Trophoblast cell (in vitro differentiated cells and primary cell): ENCODE results near the gene SACS.

Source experiments
- DNase-seq, 2 donors: peaks; one replicate each; pipeline ENCODE4 v3.0.0-alpha.2; 2016
- H2AFZ ChIP-seq: 2 replicates; pipeline ENCODE4 v1.6.1; 2013; ENCODE audit warnings: low read length, moderate library complexity, mild to moderate bottlenecking; ENCODE audit not compliant: insufficient read depth, poor library complexity
- H2AK5ac ChIP-seq: 2 replicates; pipeline ENCODE4 v1.6.1; 2013; ENCODE audit warnings: mild to moderate bottlenecking, low read length
- H2BK120ac ChIP-seq: 2 replicates; pipeline ENCODE4 v1.6.1; 2013; ENCODE audit warnings: low read length, mild to moderate bottlenecking, moderate library complexity; ENCODE audit not compliant: insufficient read depth, poor library complexity
- H2BK12ac ChIP-seq: 2 replicates; pipeline ENCODE4 v1.6.1; 2013; ENCODE audit warnings: mild to moderate bottlenecking, low read length, moderate library complexity
- H2BK5ac ChIP-seq: 2 replicates; pipeline ENCODE4 v1.6.1; 2013; ENCODE audit warnings: low read length, low read depth, moderate library complexity, mild to moderate bottlenecking; ENCODE audit not compliant: poor library complexity
- H3K14ac ChIP-seq: 2 replicates; pipeline ENCODE4 v1.6.1; 2013; ENCODE audit warnings: mild to moderate bottlenecking, low read length
- H3K18ac ChIP-seq: 2 replicates; pipeline ENCODE4 v1.6.1; 2013; ENCODE audit warnings: mild to moderate bottlenecking, low read length
- H3K23ac ChIP-seq: 2 replicates; pipeline ENCODE4 v1.6.1; 2013; ENCODE audit warnings: low read length
- H3K27ac ChIP-seq: 2 replicates; pipeline ENCODE4 v1.5.1; 2013; ENCODE audit warnings: low read depth, mild to moderate bottlenecking, inconsistent platforms, low read length, moderate library complexity
- H3K27me3 ChIP-seq: 2 replicates; pipeline ENCODE4 v1.6.1; 2013; ENCODE audit warnings: inconsistent platforms, mild to moderate bottlenecking, low read length, moderate library complexity; ENCODE audit not compliant: insufficient read depth
- H3K36me3 ChIP-seq, 2 experiments: 1 replicate in 1 of 2; 2 replicates in 1 of 2; pipeline ENCODE4 v1.6.1; 2013; ENCODE audit warnings: low read length in 2 of 2, mild to moderate bottlenecking in 2 of 2, moderate library complexity in 1 of 2; ENCODE audit not compliant: insufficient read depth in 2 of 2, control insufficient read depth in 1 of 2
- H3K4ac ChIP-seq: 2 replicates; pipeline ENCODE4 v1.6.1; 2013; ENCODE audit warnings: low read depth, mild to moderate bottlenecking, low read length, moderate library complexity
- H3K4me1 ChIP-seq, 2 experiments: 1 replicate in 1 of 2; 2 replicates in 1 of 2; pipeline ENCODE4 v1.6.1; 2013; ENCODE audit warnings: low read length in 2 of 2, mild to moderate bottlenecking in 2 of 2, moderate library complexity in 1 of 2; ENCODE audit not compliant: insufficient read depth in 2 of 2, control insufficient read depth in 1 of 2
- H3K4me2 ChIP-seq: 2 replicates; pipeline ENCODE4 v1.6.1; 2013; ENCODE audit warnings: inconsistent platforms, mild to moderate bottlenecking, low read length, moderate library complexity
- H3K4me3 ChIP-seq: 2 replicates; pipeline ENCODE4 v1.5.1; 2013; ENCODE audit warnings: mild to moderate bottlenecking, low read depth, low read length, inconsistent platforms
- H3K79me1 ChIP-seq: one replicate; pipeline ENCODE4 v1.6.1; 2013; ENCODE audit warnings: low read length
- H3K79me2 ChIP-seq: 2 replicates; pipeline ENCODE4 v1.6.1; 2013; ENCODE audit warnings: low read length, mild to moderate bottlenecking; ENCODE audit not compliant: control insufficient read depth, insufficient read depth, poor library complexity
- H3K9ac ChIP-seq: 2 replicates; pipeline ENCODE4 v1.6.1; 2013; ENCODE audit warnings: mild to moderate bottlenecking, low read length
- H3K9me3 ChIP-seq: 2 replicates; pipeline ENCODE4 v1.6.1; 2013; ENCODE audit warnings: low read depth, mild to moderate bottlenecking, control low read depth, inconsistent platforms, low read length; ENCODE audit not compliant: insufficient read depth
- H4K12ac ChIP-seq: 2 replicates; pipeline ENCODE4 v1.6.1; 2013; ENCODE audit warnings: low read depth, mild to moderate bottlenecking, low read length, moderate library complexity
- H4K8ac ChIP-seq: 2 replicates; pipeline ENCODE4 v1.6.1; 2013; ENCODE audit warnings: low read depth, mild to moderate bottlenecking, low read length, moderate library complexity
- H4K91ac ChIP-seq: one replicate; pipeline ENCODE4 v1.6.1; 2013; ENCODE audit warnings: low read depth, mild to moderate bottlenecking, low read length, moderate library complexity
- WGBS: extraction: QIAGEN DNeasy Blood & Tissue Kit; methylation state at CpG from one replicate; pipeline ENCODE4 v1.1.7; 2013; ENCODE audit warnings: missing lambda C conversion rate; ENCODE audit not compliant: insufficient read length, insufficient coverage; ENCODE audit errors: extremely low coverage; 5-methylcytosine and 5-hydroxymethylcytosine counted together

The SACS gene

DNA sequence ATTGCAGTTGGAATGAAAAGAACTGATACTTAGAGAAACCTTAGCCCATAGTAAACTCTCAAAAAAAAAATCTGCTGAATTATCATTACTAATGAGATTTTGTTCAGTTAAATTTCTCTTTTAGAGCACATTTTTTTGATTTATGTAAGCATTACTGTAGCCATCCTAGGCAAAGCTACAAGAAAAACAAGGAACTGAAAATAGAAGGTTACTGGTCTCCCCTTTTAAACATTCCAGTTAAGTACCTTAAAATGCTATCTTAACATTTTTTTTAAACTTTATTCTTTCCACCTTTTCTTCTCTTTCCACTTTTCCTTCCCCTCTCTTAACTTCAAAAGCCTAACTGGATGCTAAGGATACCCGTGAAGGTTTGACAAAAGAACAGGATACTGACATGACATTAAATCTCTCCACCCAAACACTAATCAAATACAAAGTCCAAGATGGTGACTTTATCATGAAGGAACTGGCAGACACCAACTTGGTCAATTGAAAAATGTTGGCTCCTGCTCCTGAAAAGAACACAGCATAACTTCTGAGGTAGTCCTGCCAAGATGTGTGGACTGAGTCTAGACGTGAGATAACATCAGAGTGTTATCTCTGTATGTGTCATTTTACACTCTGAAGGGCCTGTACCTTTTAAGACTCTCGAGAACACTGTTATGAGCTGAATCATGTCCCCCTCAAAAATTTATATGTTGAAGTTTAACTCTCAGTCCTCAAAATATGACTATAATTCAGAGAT is 29.5 kb upstream of the SACS start:
- Histone ChIP-seq H3K9ac (no peak overlapping the region), H2BK12ac (no peak overlapping the region), H3K36me3 (no peaks in the 10 kb centered on the region), H3K4me2 (no peak overlapping the region), H3K79me1 (peaks cover 14% of the 10 kb centered on the region), H3K4me3 (no peak overlapping the region), H2AK5ac (no peak overlapping the region), H3K14ac (no peak overlapping the region), H3K9me3 (no peaks in the 10 kb centered on the region), H4K12ac (no peak overlapping the region), H3K4ac (no peak overlapping the region), H2BK5ac (no peak overlapping the region), H3K27ac (no peak overlapping the region), H4K8ac (no peak overlapping the region), H3K23ac (no peak overlapping the region), H2BK120ac (no peak overlapping the region), H4K91ac (no peak overlapping the region), H3K79me2 (no peaks in the 10 kb centered on the region), H2AFZ (no peak overlapping the region), H3K18ac (no peak overlapping the region), H3K4me1 (peaks cover 10 to 13% of the 10 kb centered on the region in 2 experiments), H3K27me3 (no peaks in the 10 kb centered on the region)
- WGBS, result no CpG with 5 or more reads among the region's 3 CpGs
- DNase-seq, result peak; percentile 47 to 78

DNA sequence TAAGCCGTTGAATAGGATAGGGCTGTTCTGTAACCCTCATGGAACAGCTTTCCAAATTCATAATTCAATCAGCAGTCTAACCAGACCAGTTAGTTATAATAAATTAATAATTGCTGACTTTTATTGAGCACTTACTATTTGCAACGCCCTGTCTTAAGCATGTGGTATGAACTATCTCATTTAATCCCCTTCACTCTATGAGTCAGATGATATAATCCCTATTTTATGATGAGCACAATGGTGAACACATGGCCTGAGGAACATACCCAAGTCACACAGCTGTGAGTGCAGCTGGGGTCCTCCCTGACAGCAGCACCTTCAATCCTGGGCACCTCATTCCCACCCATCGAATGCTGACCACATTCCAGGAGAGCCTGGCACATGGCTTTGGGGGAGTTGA is 28.0 kb upstream of the SACS start:
- H4K12ac ChIP-seq, result no peak overlapping the region
- DNase-seq, result no peak
- H3K9me3 ChIP-seq, result no peaks in the 10 kb centered on the region
- H3K4ac ChIP-seq, result no peak overlapping the region
- H2BK12ac ChIP-seq, result no peak overlapping the region
- no peak overlapping the region for H3K14ac ChIP-seq
- H2BK5ac ChIP-seq, result no peak overlapping the region
- H3K18ac ChIP-seq, result no peak overlapping the region
- no peaks in the 10 kb centered on the region for H3K36me3 ChIP-seq
- H3K9ac ChIP-seq, result no peak overlapping the region
- H3K4me1 ChIP-seq, result peaks cover 5 to 7% of the 10 kb centered on the region in 2 experiments
- H3K4me3 ChIP-seq, result no peak overlapping the region
- H2BK120ac ChIP-seq, result no peak overlapping the region
- H2AFZ ChIP-seq, result no peak overlapping the region
- peaks cover 9% of the 10 kb centered on the region for H3K79me1 ChIP-seq
- no peak overlapping the region for H4K8ac ChIP-seq
- no peak overlapping the region for H3K23ac ChIP-seq
- no peak overlapping the region for H4K91ac ChIP-seq
- no peak overlapping the region for H2AK5ac ChIP-seq
- H3K4me2 ChIP-seq, result no peak overlapping the region
- H3K27me3 ChIP-seq, result no peaks in the 10 kb centered on the region
- no peak overlapping the region for H3K27ac ChIP-seq
- no peaks in the 10 kb centered on the region for H3K79me2 ChIP-seq
- WGBS, result no CpG with 5 or more reads among the region's 3 CpGs

DNA sequence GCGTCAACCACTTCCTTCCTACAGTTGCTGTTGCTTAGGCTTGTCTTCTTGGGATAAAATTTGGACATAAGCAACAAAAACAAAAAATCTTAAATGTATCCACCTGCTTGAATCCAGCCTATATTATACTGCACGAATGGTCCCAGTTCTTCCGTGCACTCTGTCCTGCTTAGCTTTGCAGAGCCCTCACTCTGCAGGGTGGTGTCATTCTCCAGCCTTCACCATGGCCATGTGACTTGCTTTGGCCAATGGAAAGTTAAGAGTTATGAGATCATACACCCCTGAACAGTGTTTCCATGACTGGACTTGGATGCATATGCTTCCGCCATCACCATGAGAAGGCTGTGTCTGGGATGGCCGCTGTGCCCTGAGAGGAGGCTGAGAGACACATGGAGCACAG is 27.4 kb upstream of the SACS start:
- Histone ChIP-seq H3K27ac (no peak overlapping the region), H4K8ac (no peak overlapping the region), H2AK5ac (peak overlapping the region; percentile 40), H3K79me1 (peaks cover 3% of the 10 kb centered on the region), H3K27me3 (no peaks in the 10 kb centered on the region), H2AFZ (no peak overlapping the region), H3K14ac (no peak overlapping the region), H3K23ac (no peak overlapping the region), H3K9me3 (no peaks in the 10 kb centered on the region), H4K91ac (no peak overlapping the region), H3K4ac (no peak overlapping the region), H3K18ac (no peak overlapping the region), H3K4me3 (no peak overlapping the region), H2BK120ac (no peak overlapping the region), H3K4me1 (peaks cover 0 to 3% of the 10 kb centered on the region in 2 experiments), H4K12ac (no peak overlapping the region), H2BK12ac (peak overlapping the region; percentile 33), H3K4me2 (no peak overlapping the region), H3K36me3 (no peaks in the 10 kb centered on the region), H2BK5ac (no peak overlapping the region), H3K9ac (no peak overlapping the region), H3K79me2 (no peaks in the 10 kb centered on the region)
- DNase-seq, result no peak
- no CpG with 5 or more reads among the region's 5 CpGs for WGBS

DNA sequence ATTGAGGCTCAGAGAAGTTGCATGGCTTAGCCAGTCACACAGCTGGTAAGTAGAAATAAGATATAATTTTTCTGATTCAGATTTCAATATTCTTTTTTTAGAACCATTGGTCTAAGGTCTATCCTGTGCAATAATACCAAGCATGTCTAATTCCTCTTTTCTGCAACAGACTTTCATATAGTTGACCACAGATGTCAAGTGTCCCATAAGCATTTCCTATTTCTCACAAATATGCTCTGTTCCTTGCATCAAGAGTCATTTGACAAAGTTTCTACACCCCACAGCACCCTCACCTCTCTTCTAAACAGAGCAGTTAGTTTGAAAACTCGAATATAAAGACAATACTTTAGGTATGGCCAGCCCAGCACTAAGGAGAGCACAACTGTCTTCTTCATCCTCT is 26.8 kb upstream of the SACS start:
- H3K27ac ChIP-seq, result no peak overlapping the region
- WGBS, result no CpG with 5 or more reads among the region's 1 CpG
- H3K27me3 ChIP-seq, result no peaks in the 10 kb centered on the region

More for the DNA sequence above, 26.8 kb upstream of the SACS start:
- no peak overlapping the region for H3K23ac ChIP-seq
- H3K4me2 ChIP-seq, result no peak overlapping the region
- H4K91ac ChIP-seq, result no peak overlapping the region
- no peaks in the 10 kb centered on the region for H3K79me2 ChIP-seq
- H3K4me3 ChIP-seq, result no peak overlapping the region
- H4K12ac ChIP-seq, result no peak overlapping the region
- H2BK5ac ChIP-seq, result no peak overlapping the region
- H4K8ac ChIP-seq, result no peak overlapping the region
- no peak overlapping the region for H2AK5ac ChIP-seq
- H3K9ac ChIP-seq, result no peak overlapping the region
- no peak overlapping the region for H2AFZ ChIP-seq
- H3K4ac ChIP-seq, result no peak overlapping the region
- DNase-seq, result no peak
- H3K36me3 ChIP-seq, result no peaks in the 10 kb centered on the region
- H2BK12ac ChIP-seq, result no peak overlapping the region
- no peaks in the 10 kb centered on the region for H3K9me3 ChIP-seq
- peaks cover 0 to 2% of the 10 kb centered on the region in 2 experiments for H3K4me1 ChIP-seq
- no peak overlapping the region for H3K14ac ChIP-seq
- no peak overlapping the region for H2BK120ac ChIP-seq
- peaks cover 1% of the 10 kb centered on the region for H3K79me1 ChIP-seq
- H3K18ac ChIP-seq, result no peak overlapping the region
